H1 (cell line): ENCODE results near the gene FLRT1. TPM values are rescaled to one million over a fixed set of nuclear protein-coding genes. Genes with fewer than 3 reads are reported as not detected.

Source experiments
- CTCF ChIA-PET: fragments of 300-600 bp; sonication (Branson Sonifier 250); formaldehyde crosslinking; loops from one replicate; lab custom pipeline; 2021; ENCODE audit not compliant: partially characterized antibody; lab: Charles Lee
- POLR2A ChIA-PET: fragments of 300-600 bp; sonication (Branson Sonifier 250); formaldehyde crosslinking; loops from one replicate; lab custom pipeline; 2021; ENCODE audit warnings: inconsistent platforms; ENCODE audit not compliant: partially characterized antibody; lab: Charles Lee
- DNase-seq, 2 experiments: peaks; one replicate each; pipeline versions ENCODE4 v3.0.0 to v3.0.0-alpha.2; 2010 to 2022; ENCODE audit warnings: low spot score in 2 of 2, low read depth in 1 of 2, mixed read lengths in 1 of 2
- FAIRE-seq: peaks from 2 replicates; lab custom pipeline; 2011; peaks lifted over from hg19 to GRCh38; lab: Jason Lieb, UNC
- H2AFZ ChIP-seq: 2 replicates; pipeline ENCODE4 v1.8.1; 2012; ENCODE audit warnings: low read length, inconsistent platforms
- H2AK5ac ChIP-seq: 2 replicates; pipeline ENCODE4 v1.6.1; 2013; ENCODE audit warnings: low read depth, low read length
- H2BK120ac ChIP-seq: replicated peaks from 2 replicates; pipeline ENCODE3; 2013; ENCODE audit warnings: low read depth, low read length, inconsistent platforms
- H2BK12ac ChIP-seq: 2 replicates; pipeline ENCODE4 v1.6.1; 2013; ENCODE audit warnings: low read depth, low read length
- H2BK15ac ChIP-seq: 2 replicates; pipeline ENCODE4 v1.6.1; 2013; ENCODE audit warnings: low read length
- H2BK20ac ChIP-seq: 2 replicates; pipeline ENCODE4 v1.6.1; 2013; ENCODE audit warnings: low read length
- H2BK5ac ChIP-seq: 2 replicates; pipeline ENCODE4 v1.6.1; 2013; ENCODE audit warnings: low read depth, low read length
- H3K14ac ChIP-seq: 2 replicates; pipeline ENCODE4 v1.6.1; 2013; ENCODE audit warnings: inconsistent platforms; ENCODE audit not compliant: insufficient read length
- H3K18ac ChIP-seq: 2 replicates; pipeline ENCODE4 v1.6.1; 2013; ENCODE audit warnings: low read length; ENCODE audit errors: extremely low read depth
- H3K23ac ChIP-seq: 2 replicates; pipeline ENCODE4 v1.6.1; 2013; ENCODE audit warnings: inconsistent platforms; ENCODE audit not compliant: insufficient read length
- H3K23me2 ChIP-seq: 2 replicates; pipeline ENCODE4 v1.6.1; 2013; ENCODE audit warnings: low read depth, low read length
- H3K27ac ChIP-seq: 2 replicates; pipeline ENCODE4 v1.6.1; 2011; ENCODE audit warnings: low read depth, low read length, inconsistent platforms
- H3K27me3 ChIP-seq, 4 experiments: replicated peaks in 1 of 4; 1 replicate in 1 of 4; 2 replicates in 3 of 4; pipeline versions ENCODE4 v1.6.1 to v1.8.1; 2011 to 2013; ENCODE audit warnings: low read length in 3 of 4, mild to moderate bottlenecking in 3 of 4, inconsistent platforms in 2 of 4, mixed read lengths in 2 of 4, moderate library complexity in 1 of 4; ENCODE audit not compliant: control insufficient read depth in 3 of 4, insufficient read depth in 3 of 4; ENCODE audit errors: extremely low read depth in 1 of 4
- H3K36me3 ChIP-seq, 4 experiments: 2 replicates each; pipeline versions ENCODE4 v1.6.1 to v1.8.1; 2011 to 2013; ENCODE audit warnings: mild to moderate bottlenecking in 4 of 4, low read length in 3 of 4, moderate library complexity in 2 of 4, control low read depth in 1 of 4, inconsistent platforms in 1 of 4; ENCODE audit not compliant: insufficient read depth in 4 of 4, control insufficient read depth in 2 of 4
- H3K4ac ChIP-seq: replicated peaks from 2 replicates; pipeline ENCODE3; 2013; ENCODE audit warnings: low read length, low read depth, mixed read lengths, inconsistent platforms; ENCODE audit not compliant: insufficient read length
- H3K4me1 ChIP-seq, 4 experiments: replicated peaks in 1 of 4; 1 replicate in 1 of 4; 2 replicates in 3 of 4; pipeline versions ENCODE4 v1.6.1 to v1.8.1; 2011 to 2013; ENCODE audit warnings: low read length in 3 of 4, inconsistent platforms in 2 of 4, mixed read lengths in 1 of 4; ENCODE audit not compliant: insufficient read depth in 4 of 4, control insufficient read depth in 3 of 4
- H3K4me2 ChIP-seq, 2 experiments: 2 replicates each; pipeline versions ENCODE4 v1.6.1 to v1.8.1; 2011 to 2013; ENCODE audit warnings: low read depth in 2 of 2, low read length in 2 of 2, control low read depth in 1 of 2, inconsistent platforms in 1 of 2, mild to moderate bottlenecking in 1 of 2; ENCODE audit not compliant: insufficient read depth in 1 of 2
- H3K4me3 ChIP-seq, 4 experiments: fragments of 200-600, 300-600 bp in 1 of 4; sonication (generic), shearing (Covaris generic), sonication (Bioruptor Twin) in 1 of 4; 2 replicates each; pipeline versions ENCODE4 v1.5.1 to v1.8.1; 2011 to 2016; ENCODE audit warnings: low read length in 4 of 4, low read depth in 3 of 4, control low read depth in 2 of 4, inconsistent platforms in 2 of 4, mild to moderate bottlenecking in 2 of 4, mixed read lengths in 1 of 4, moderate library complexity in 1 of 4; ENCODE audit not compliant: insufficient read depth in 2 of 4; ENCODE audit errors: extremely low read depth in 1 of 4
- H3K56ac ChIP-seq: replicated peaks from 2 replicates; pipeline ENCODE3; 2013; ENCODE audit warnings: low read depth, mild to moderate bottlenecking, mixed read lengths, low read length, inconsistent platforms; ENCODE audit not compliant: insufficient read length
- H3K79me1 ChIP-seq: 2 replicates; pipeline ENCODE4 v1.6.1; 2013; ENCODE audit warnings: low read depth, low read length, control low read depth
- H3K79me2 ChIP-seq, 2 experiments: 2 replicates each; pipeline versions ENCODE4 v1.6.1 to v1.8.1; 2012 to 2013; ENCODE audit warnings: low read length in 2 of 2, mild to moderate bottlenecking in 2 of 2, inconsistent platforms in 1 of 2; ENCODE audit not compliant: insufficient read depth in 2 of 2, control insufficient read depth in 1 of 2
- H3K9ac ChIP-seq, 4 experiments: replicated peaks in 1 of 4; 1 replicate in 1 of 4; 2 replicates in 3 of 4; pipeline versions ENCODE4 v1.6.1 to v1.8.1; 2011 to 2013; ENCODE audit warnings: low read depth in 3 of 4, low read length in 3 of 4, control low read depth in 2 of 4, mild to moderate bottlenecking in 2 of 4, moderate library complexity in 2 of 4, inconsistent platforms in 1 of 4; ENCODE audit errors: extremely low read depth in 1 of 4
- H3K9me3 ChIP-seq, 2 experiments: 2 replicates each; pipeline versions ENCODE4 v1.6.1 to v1.8.1; 2012 to 2013; ENCODE audit warnings: mild to moderate bottlenecking in 2 of 2, moderate library complexity in 2 of 2, control low read depth in 1 of 2, inconsistent platforms in 1 of 2, low read depth in 1 of 2, low read length in 1 of 2, mixed read lengths in 1 of 2; ENCODE audit not compliant: insufficient read depth in 2 of 2
- H4K20me1 ChIP-seq, 2 experiments: replicated peaks in 1 of 2; 2 replicates each; pipeline versions ENCODE3 to v1.8.1; 2011 to 2013; ENCODE audit warnings: inconsistent platforms in 2 of 2, low read length in 2 of 2, mild to moderate bottlenecking in 1 of 2; ENCODE audit not compliant: insufficient read depth in 2 of 2, control insufficient read depth in 1 of 2
- H4K5ac ChIP-seq: 2 replicates; pipeline ENCODE4 v1.6.1; 2013; ENCODE audit warnings: low read length, low read depth, mixed read lengths, inconsistent platforms; ENCODE audit not compliant: insufficient read length
- H4K8ac ChIP-seq: 2 replicates; pipeline ENCODE4 v1.8.0; 2013; ENCODE audit warnings: mild to moderate bottlenecking, moderate library complexity, low read length, inconsistent platforms; ENCODE audit not compliant: insufficient read depth; ENCODE audit errors: extremely low read depth
- H4K91ac ChIP-seq: replicated peaks from 2 replicates; pipeline ENCODE3; 2013; ENCODE audit warnings: low read length, mixed read lengths, inconsistent platforms; ENCODE audit not compliant: insufficient read length
- EZH2 ChIP-seq: fragments of 200-600 bp; sonication (generic); IDR thresholded peaks from 2 replicates; pipeline ENCODE4 v1.7.1; 2012; ENCODE audit warnings: low read depth, mild to moderate bottlenecking, moderate library complexity, low read length, inconsistent platforms; ENCODE audit not compliant: severe bottlenecking
- KDM4A ChIP-seq: IDR thresholded peaks from one replicate; pipeline ENCODE4 v1.7.1; 2012; ENCODE audit warnings: low read depth, mild to moderate bottlenecking, moderate library complexity, low read length, inconsistent platforms; ENCODE audit not compliant: severe bottlenecking
- SIN3A ChIP-seq, 2 experiments: IDR thresholded peaks in 1 of 2; conservative IDR thresholded peaks in 1 of 2; 2 replicates each; pipeline ENCODE4 v1.6.1; 2011 to 2012; ENCODE audit warnings: low read length in 2 of 2, improper control_type of control experiment in 1 of 2, low read depth in 1 of 2, mild to moderate bottlenecking in 1 of 2
- WGBS, 2 experiments: shearing (Covaris generic) in 1 of 2; methylation state at CpG; one replicate each; pipeline versions ENCODE4 v1.1.6 to v1.1.7; 2013 to 2015; ENCODE audit warnings: low lambda C conversion rate in 2 of 2, mixed read lengths in 2 of 2, inconsistent platforms in 1 of 2, low coverage in 1 of 2, missing lambda C conversion rate in 1 of 2; ENCODE audit not compliant: insufficient replicate concordance in 2 of 2, insufficient coverage in 1 of 2, insufficient read length in 1 of 2; ENCODE audit errors: extremely low coverage in 1 of 2, missing lambda C conversion rate in 1 of 2; 5-methylcytosine and 5-hydroxymethylcytosine counted together
- polyA plus RNA-seq, 7 experiments: library from polyadenylated mRNA; depleted of rRNA in 3 of 7; stranded (reverse) in 5 of 7; unstranded in 2 of 7; fragments of >200 nt in 5 of 7; fragments of 200-250 nt in 2 of 7; gene quantifications; 1 replicate in 5 of 7; 2 replicates in 1 of 7; 4 replicates in 1 of 7; pipeline versions ENCODE4 v1.2.1 to v1.2.3, GENCODE V29; 2011 to 2013; ENCODE audit warnings: missing spikeins in 2 of 7, mixed read lengths in 2 of 7
- total RNA-seq: library from RNA; stranded (reverse); fragmentation: NEBNext Ultra II Directional; extraction: Animal tissue kit (Norgen Biotek cat#: 25700); gene quantifications from 2 replicates; pipeline ENCODE4 v1.2.1, GENCODE V29; 2021

FLRT1 gene
- total and polyA plus RNA-seq, 2 of the 8 experiments (the other 6 are each of a cell fraction or from before 2014, with no cell fraction given) = 0.14 to 0.28 TPM

DNA sequence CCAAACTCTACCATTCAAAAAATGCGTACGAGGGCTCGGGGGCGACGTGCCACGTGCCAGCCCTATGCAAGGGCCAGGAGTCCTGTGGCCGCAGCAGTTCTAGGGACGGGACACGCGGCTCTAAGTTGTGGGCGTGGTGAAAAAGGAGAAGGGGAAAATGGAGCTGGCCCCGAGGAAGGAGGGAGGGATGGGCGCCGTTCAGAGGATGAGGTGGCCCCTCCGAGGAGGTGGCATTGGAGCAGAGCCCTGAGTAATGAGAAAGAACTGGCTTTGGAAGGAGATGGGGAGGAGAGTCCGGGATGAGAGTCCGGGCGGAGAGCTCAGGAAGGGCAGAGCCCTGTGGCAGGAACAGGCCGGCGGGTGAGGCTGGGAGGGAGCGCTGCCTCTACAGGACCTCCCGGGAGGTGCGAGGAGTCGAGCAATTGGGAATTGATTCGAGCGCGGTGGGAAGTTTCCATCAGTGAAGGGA lies 28.5 kb upstream of the FLRT1 start:
- ChIA-PET POLR2A (interaction anchor here (0.8 to 2.7 kb wide), 12 partner anchors 9 to 178 kb away, joined by 3 to 11 read pairs (median 4); no protein-coding TSS in a partner anchor), CTCF (interaction anchor here (0.7 to 6.3 kb wide), 23 partner anchors 9 to 203 kb away, joined by 3 to 43 read pairs (median 3); no protein-coding TSS in a partner anchor)
- H3K18ac ChIP-seq = peak overlapping the region; percentile 48
- no peaks in the 10 kb centered on the region; the same call in 1 of the 2 replicates for H3K79me1 ChIP-seq
- H4K8ac ChIP-seq = no peak overlapping the region
- 7% methylated on average over 26 of the region's 27 CpGs; no CpG with 5 or more reads in 1 of the 2 experiments for WGBS, 2 experiments
- H3K27me3 ChIP-seq = peaks cover 28 to 89% (median 74%) of the 10 kb centered on the region in 4 experiments
- no peak overlapping the region for H4K91ac ChIP-seq
- DNase-seq (peak in 1 of 2 experiments; percentile 73), FAIRE-seq (no peak)
- peaks cover 1 to 2% of the 10 kb centered on the region in 2 experiments for H4K20me1 ChIP-seq
- peak overlapping the region; percentile 79 to 86 for H3K4me2 ChIP-seq
- H2BK15ac ChIP-seq = no peak overlapping the region
- H2AK5ac ChIP-seq = no peak overlapping the region
- no peak overlapping the region for H3K23ac ChIP-seq
- peaks cover 0 to 6% of the 10 kb centered on the region in 2 experiments; a peak in 1 of 4 replicates for H3K9me3 ChIP-seq
- no peak overlapping the region for H2BK120ac ChIP-seq
- H3K27ac ChIP-seq = no peak overlapping the region
- peaks cover 0 to 15% (median 10%) of the 10 kb centered on the region in 4 experiments; a peak in 5 of 7 replicates for H3K4me1 ChIP-seq
- no peaks in the 10 kb centered on the region for H3K79me2 ChIP-seq
- peaks cover 21% of the 10 kb centered on the region; the same call in 1 of the 2 replicates for H3K23me2 ChIP-seq
- H4K5ac ChIP-seq = no peak overlapping the region
- no peak overlapping the region for H3K14ac ChIP-seq
- peak overlapping the region; percentile 21 to 57 (median 34); a peak in 6 of 8 replicates for H3K4me3 ChIP-seq
- H3K4ac ChIP-seq = no peak overlapping the region
- H3K9ac ChIP-seq = no peak overlapping the region
- no peak overlapping the region for H2AFZ ChIP-seq
- no peaks in the 10 kb centered on the region for H3K36me3 ChIP-seq
- no peak overlapping the region for H3K56ac ChIP-seq
- H2BK20ac ChIP-seq = no peak overlapping the region
- H2BK12ac ChIP-seq = peak overlapping the region; percentile 43; the same call in 1 of the 2 replicates
- H2BK5ac ChIP-seq = no peak overlapping the region; the same call in 1 of the 2 replicates
- TF ChIP-seq EZH2 (no peak), SIN3A (conservative IDR thresholded peaks at IDR 0.05 in 1 of 2, IDR thresholded peaks at IDR 0.05 in 1 of 2; ENCODE audit: low read depth in 1 of 2, low read length in 2 of 2) (no peak), KDM4A (no peak)
